Choroid plexus epithelial cell (primary cell): ENCODE measurements around the gene NTSR2.
A peak's percentile ranks its signal among the peaks of the same experiment; 100 is the strongest.

Experiments
- DNase-seq: peaks from one replicate; pipeline ENCODE4 v3.0.0-alpha.2; 2010; ENCODE audit warnings: low read depth
- H3K4me3 ChIP-seq: 2 replicates; pipeline ENCODE4 v1.5.1; 2011; ENCODE audit warnings: low read depth, mild to moderate bottlenecking, control low read depth, low read length, moderate library complexity
- CTCF ChIP-seq: conservative IDR thresholded peaks from 2 replicates; pipeline ENCODE4 v1.5.1; 2011; ENCODE audit warnings: low read depth, mild to moderate bottlenecking, control low read depth, inconsistent platforms, low read length, moderate library complexity

NTSR2 gene

GRCh38 chr2:11647834-11648600 lies 22.0 kb downstream of the NTSR2 start:
- peak; percentile 56 for DNase-seq
- no peak overlapping the region for H3K4me3 ChIP-seq
- peak; percentile 74 for TF ChIP-seq CTCF

GRCh38 chr2:11646530-11646929 lies 23.5 kb downstream of the NTSR2 start:
- DNase-seq, result no peak
- no peak overlapping the region for H3K4me3 ChIP-seq
- no peak for TF ChIP-seq CTCF

GRCh38 chr2:11644293-11644692 lies 25.7 kb downstream of the NTSR2 start:
- TF ChIP-seq CTCF, result no peak

GRCh38 chr2:11642972-11643371 lies 27.0 kb downstream of the NTSR2 start:
- no peak overlapping the region for H3K4me3 ChIP-seq
- no peak for TF ChIP-seq CTCF
- no peak for DNase-seq

More at GRCh38 chr2:11644293-11644692, 25.7 kb downstream of the NTSR2 start:
- DNase-seq, result no peak
- no peak overlapping the region for H3K4me3 ChIP-seq

GRCh38 chr2:11640132-11640531 lies 29.9 kb downstream of the NTSR2 start:
- no peak for TF ChIP-seq CTCF
- H3K4me3 ChIP-seq, result no peak overlapping the region
- no peak for DNase-seq

GRCh38 chr2:11639503-11639902 lies 30.5 kb downstream of the NTSR2 start:
- H3K4me3 ChIP-seq, result no peak overlapping the region
- TF ChIP-seq CTCF, result no peak
- no peak for DNase-seq

- no peak for TF ChIP-seq CTCF
- no peak overlapping the region for H3K4me3 ChIP-seq
- DNase-seq, result no peak
Measured at GRCh38 chr2:11637546-11637945, 32.4 kb downstream of the NTSR2 start.
